IMR-90 (cell line): Measurements from ENCODE around the gene IL17REL. TPM values are rescaled to one million over a fixed set of nuclear protein-coding genes. Genes with fewer than 3 reads are reported as not detected.

Experiments used
- ATAC-seq: fragments of 200-7000 bp; cut with Tn5 transposase; 2 replicates; pipeline ENCODE4 v1.9.1; 2020; ENCODE audit warnings: low read depth, mild to moderate bottlenecking, moderate library complexity
- BruUV-seq: library from RNA; stranded (reverse); fragments of 400-500 nt; replicated peaks from 2 replicates; lab custom pipeline; 2021; lab: Mats Ljungman, UMichigan
- CTCF ChIA-PET: fragments of 300-600 bp; formaldehyde crosslinking; extraction: SDS; loops from one replicate; lab custom pipeline; 2021; ENCODE audit warnings: antibody characterized with exemption; lab: Yijun Ruan, JAX
- POLR2A ChIA-PET: fragments of 300-600 bp; sonication (Branson Sonifier 250); formaldehyde crosslinking; loops from one replicate; lab custom pipeline; 2022; ENCODE audit warnings: antibody characterized with exemption; ENCODE audit not compliant: unreplicated experiment; lab: Charles Lee
- DNase-seq: peaks from one replicate; pipeline ENCODE4 v3.0.0; 2013
- H2AFZ ChIP-seq: replicated peaks from 2 replicates; pipeline ENCODE3; 2013; ENCODE audit warnings: low read length, mild to moderate bottlenecking; ENCODE audit not compliant: poor library complexity
- H2AK5ac ChIP-seq: 2 replicates; pipeline ENCODE4 v1.6.1; 2013; ENCODE audit warnings: low read depth, low read length, inconsistent platforms
- H2AK9ac ChIP-seq: replicated peaks from 2 replicates; pipeline ENCODE3; 2013; ENCODE audit warnings: mild to moderate bottlenecking, low read depth, low read length, moderate library complexity; ENCODE audit not compliant: poor library complexity
- H2BK120ac ChIP-seq: 2 replicates; pipeline ENCODE4 v1.6.1; 2013; ENCODE audit warnings: low read depth, low read length, inconsistent platforms
- H2BK15ac ChIP-seq: 3 replicates; pipeline ENCODE4 v1.6.1; 2013; ENCODE audit warnings: low read depth, low read length, inconsistent platforms
- H2BK20ac ChIP-seq: 2 replicates; pipeline ENCODE4 v1.6.1; 2013; ENCODE audit warnings: low read depth, mild to moderate bottlenecking, inconsistent platforms, low read length, moderate library complexity
- H2BK5ac ChIP-seq: 2 replicates; pipeline ENCODE4 v1.6.1; 2013; ENCODE audit warnings: mild to moderate bottlenecking, low read depth, low read length, inconsistent platforms; ENCODE audit not compliant: poor library complexity, severe bottlenecking
- H3K14ac ChIP-seq: replicated peaks from 2 replicates; pipeline ENCODE4 v1.6.1; 2013; ENCODE audit warnings: low read depth, low read length, inconsistent platforms
- H3K18ac ChIP-seq: 2 replicates; pipeline ENCODE4 v1.6.1; 2013; ENCODE audit warnings: low read depth, low read length, control low read depth
- H3K23ac ChIP-seq: 2 replicates; pipeline ENCODE4 v1.6.1; 2013; ENCODE audit warnings: low read depth, low read length, inconsistent platforms
- H3K27ac ChIP-seq: 2 replicates; pipeline ENCODE4 v1.5.1; 2013; ENCODE audit warnings: mild to moderate bottlenecking, control low read depth, low read length; ENCODE audit not compliant: insufficient read depth
- H3K27me3 ChIP-seq: 2 replicates; pipeline ENCODE4 v1.6.1; 2013; ENCODE audit warnings: low read length; ENCODE audit not compliant: control insufficient read depth, insufficient read depth
- H3K36me3 ChIP-seq: 2 replicates; pipeline ENCODE4 v1.6.1; 2013; ENCODE audit warnings: low read length, mixed read lengths; ENCODE audit not compliant: control insufficient read depth, insufficient read depth
- H3K4ac ChIP-seq: 2 replicates; pipeline ENCODE4 v1.6.1; 2013; ENCODE audit warnings: low read depth, low read length, inconsistent platforms
- H3K4me1 ChIP-seq: 2 replicates; pipeline ENCODE4 v1.6.1; 2013; ENCODE audit warnings: low read length, mixed read lengths; ENCODE audit not compliant: control insufficient read depth, insufficient read depth
- H3K4me2 ChIP-seq: 2 replicates; pipeline ENCODE4 v1.6.1; 2013; ENCODE audit warnings: low read depth, mild to moderate bottlenecking, control low read depth, low read length, moderate library complexity
- H3K4me3 ChIP-seq: 2 replicates; pipeline ENCODE4 v1.5.1; 2013; ENCODE audit warnings: low read depth, mild to moderate bottlenecking, control low read depth, low read length, moderate library complexity; ENCODE audit not compliant: insufficient read depth
- H3K56ac ChIP-seq: 2 replicates; pipeline ENCODE4 v1.6.1; 2013; ENCODE audit warnings: low read length, inconsistent platforms; ENCODE audit not compliant: insufficient read depth; ENCODE audit errors: extremely low read depth
- H3K79me1 ChIP-seq, 2 experiments: 2 replicates each; pipeline ENCODE4 v1.6.1; 2013; ENCODE audit warnings: low read length in 2 of 2, inconsistent platforms in 1 of 2, low read depth in 1 of 2
- H3K9ac ChIP-seq: 2 replicates; pipeline ENCODE4 v1.6.1; 2013; ENCODE audit warnings: low read depth, low read length, control low read depth
- H3K9me1 ChIP-seq: 2 replicates; pipeline ENCODE4 v1.6.1; 2013; ENCODE audit warnings: low read length, inconsistent platforms; ENCODE audit not compliant: insufficient read depth
- H3K9me3 ChIP-seq: 2 replicates; pipeline ENCODE4 v1.6.1; 2013; ENCODE audit warnings: low read length; ENCODE audit not compliant: control insufficient read depth, insufficient read depth
- H4K20me1 ChIP-seq: 2 replicates; pipeline ENCODE4 v1.6.1; 2013; ENCODE audit warnings: low read length, inconsistent platforms; ENCODE audit not compliant: insufficient read depth
- H4K5ac ChIP-seq: 2 replicates; pipeline ENCODE4 v1.6.1; 2013; ENCODE audit warnings: mild to moderate bottlenecking, low read depth, low read length, control low read depth
- H4K8ac ChIP-seq, 2 experiments: 2 replicates each; pipeline ENCODE4 v1.6.1; 2013; ENCODE audit warnings: low read depth in 2 of 2, low read length in 2 of 2, control low read depth in 1 of 2, inconsistent platforms in 1 of 2
- H4K91ac ChIP-seq: 2 replicates; pipeline ENCODE4 v1.6.1; 2013; ENCODE audit warnings: low read depth, low read length, inconsistent platforms; ENCODE audit not compliant: insufficient read depth
- BHLHE40 ChIP-seq: fragments of 150-350 bp; IDR thresholded peaks from 2 replicates; pipeline ENCODE4 v1.6.1; 2016; ENCODE audit warnings: mild to moderate bottlenecking, low read depth, low read length
- CEBPB ChIP-seq: IDR thresholded peaks from 2 replicates; pipeline ENCODE4 v1.6.1; 2012; ENCODE audit warnings: low read depth, low read length, improper control_type of control experiment
- CHD1 ChIP-seq: IDR thresholded peaks from 2 replicates; pipeline ENCODE4 v1.6.1; 2012; ENCODE audit warnings: low read depth, low read length, improper control_type of control experiment
- CTCF ChIP-seq: conservative IDR thresholded peaks from 2 replicates; pipeline ENCODE4 v1.5.1; 2012; ENCODE audit warnings: mild to moderate bottlenecking, low read depth, low read length, improper control_type of control experiment
- ELK1 ChIP-seq: fragments of 150-350 bp; IDR thresholded peaks from 2 replicates; pipeline ENCODE4 v1.6.1; 2016; ENCODE audit warnings: low read depth, mild to moderate bottlenecking, low read length, moderate library complexity, borderline replicate concordance
- FOS ChIP-seq: fragments of 150-350 bp; IDR thresholded peaks from 2 replicates; pipeline ENCODE4 v1.6.1; 2016; ENCODE audit warnings: low read depth, low read length
- MAFK ChIP-seq: IDR thresholded peaks from 2 replicates; pipeline ENCODE4 v1.6.1; 2012; ENCODE audit warnings: low read depth, low read length, improper control_type of control experiment
- MAZ ChIP-seq: IDR thresholded peaks from 2 replicates; pipeline ENCODE4 v1.6.1; 2012; ENCODE audit warnings: low read depth, mild to moderate bottlenecking, low read length, improper control_type of control experiment, moderate library complexity, borderline replicate concordance
- MXI1 ChIP-seq: IDR thresholded peaks from 2 replicates; pipeline ENCODE4 v1.6.1; 2012; ENCODE audit warnings: low read depth, mild to moderate bottlenecking, low read length, moderate library complexity, borderline replicate concordance
- NFE2L2 ChIP-seq: fragments of 150-350 bp; IDR thresholded peaks from 2 replicates; pipeline ENCODE4 v1.6.1; 2016; ENCODE audit warnings: low read depth, mild to moderate bottlenecking, low read length
- POLR2A ChIP-seq: IDR thresholded peaks from 2 replicates; pipeline ENCODE4 v1.6.1; 2012; ENCODE audit warnings: mild to moderate bottlenecking, low read depth, low read length
- RAD21 ChIP-seq: IDR thresholded peaks from 2 replicates; pipeline ENCODE4 v1.6.1; 2012; ENCODE audit warnings: low read length, improper control_type of control experiment
- RCOR1 ChIP-seq: IDR thresholded peaks from 2 replicates; pipeline ENCODE4 v1.6.1; 2012; ENCODE audit warnings: mild to moderate bottlenecking, low read length, improper control_type of control experiment; ENCODE audit not compliant: insufficient replicate concordance
- RFX5 ChIP-seq: IDR thresholded peaks from 2 replicates; pipeline ENCODE4 v1.8.0; 2012; ENCODE audit warnings: low read depth, mild to moderate bottlenecking, low read length, moderate library complexity
- SMC3 ChIP-seq: fragments of 150-350 bp; IDR thresholded peaks from 2 replicates; pipeline ENCODE4 v1.6.1; 2016; ENCODE audit warnings: low read depth, mild to moderate bottlenecking, antibody characterized with exemption, low read length, moderate library complexity
- USF2 ChIP-seq: fragments of 150-350 bp; IDR thresholded peaks from 2 replicates; pipeline ENCODE4 v1.6.1; 2017; ENCODE audit warnings: mild to moderate bottlenecking, antibody characterized with exemption, low read length, low read depth
- WGBS, 2 experiments: methylation state at CpG; one replicate each; pipeline versions ENCODE4 v1.1.5 to v1.1.7; 2013; ENCODE audit warnings: missing lambda C conversion rate in 2 of 2; ENCODE audit not compliant: insufficient read length in 1 of 2; ENCODE audit errors: extremely low coverage in 2 of 2; 5-methylcytosine and 5-hydroxymethylcytosine counted together
- dilution Hi-C: fragments of 300-500 bp; cut with HindIII; formaldehyde crosslinking; loops from one replicate; pipeline ENCODE4 v1.14.3; 2018; ENCODE audit warnings: low sequenced_read_pairs; ENCODE audit not compliant: unreplicated experiment
- in situ Hi-C: fragments of 300-500 bp; cut with MboI; formaldehyde crosslinking; loops from 3 replicates; pipeline ENCODE4 v1.14.3; 2019; ENCODE audit warnings: low sequenced_read_pairs, inconsistent platforms, mixed read lengths
- intact Hi-C: fragments of 100-400 bp; cut with micrococcal nuclease; formaldehyde crosslinking; loops from 2 replicates; pipeline ENCODE4 v1.10.0; 2022
- polyA plus RNA-seq, 3 experiments: library from polyadenylated mRNA; depleted of rRNA; stranded (reverse); fragments of >200 nt; gene quantifications; 2 replicates each; pipeline ENCODE4 v1.2.3, GENCODE V29; 2012; ENCODE audit warnings: low replicate concordance in 1 of 3
- total RNA-seq: library from RNA; depleted of rRNA; stranded (reverse); fragments of >200 nt; gene quantifications from 2 replicates; pipeline ENCODE4 v1.2.3, GENCODE V29; 2012

IL17REL gene
- total and polyA plus RNA-seq, 2 of the 4 experiments (the other 2 are of a cell fraction): not detected

GRCh38 chr22:50032941-50033601 is 20.5 kb upstream of the IL17REL start:
- Histone ChIP-seq H3K4ac (no peak overlapping the region), H3K9me1 (no peaks in the 10 kb centered on the region), H3K36me3 (no peaks in the 10 kb centered on the region), H4K8ac (no peak overlapping the region), H2AK9ac (no peak overlapping the region), H3K4me2 (no peak overlapping the region), H3K79me1 (no peaks in the 10 kb centered on the region), H3K27ac (no peak overlapping the region), H3K4me1 (no peaks in the 10 kb centered on the region; the same call in 1 of the 2 replicates), H2AFZ (no peak overlapping the region), H2BK15ac (no peak overlapping the region), H3K4me3 (no peak overlapping the region), H3K23ac (no peak overlapping the region), H2BK20ac (no peak overlapping the region), H3K9me3 (no peaks in the 10 kb centered on the region), H4K20me1 (no peaks in the 10 kb centered on the region), H2AK5ac (no peak overlapping the region), H4K5ac (no peak overlapping the region), H3K14ac (no peak overlapping the region), H2BK120ac (no peak overlapping the region), H3K18ac (no peak overlapping the region), H2BK5ac (no peak overlapping the region), H4K91ac (no peak overlapping the region), H3K27me3 (peaks cover 18% of the 10 kb centered on the region), H3K9ac (no peak overlapping the region), H3K56ac (no peak overlapping the region)
- DNase-seq (no peak), ATAC-seq (no peak)
- ChIA-PET POLR2A (no interaction called here), CTCF (no interaction called here)
- in situ Hi-C loops (loop anchor here (5.0 kb wide), 1 partner anchor 101 kb away; no protein-coding TSS in a partner anchor), dilution Hi-C loops (no loop called here), intact Hi-C loops (no loop called here)
- WGBS, 2 experiments: 77% methylated on average over 12 of the region's 23 CpGs; no CpG with 5 or more reads in 1 of the 2 experiments
- BruUV-seq: no TSS peak
- no peak for TF ChIP-seq POLR2A
- no peak for TF ChIP-seq SMC3
- TF ChIP-seq ELK1: no peak
- TF ChIP-seq BHLHE40: no peak
- no peak for TF ChIP-seq CEBPB
- no peak for TF ChIP-seq RAD21
- no peak for TF ChIP-seq NFE2L2
- TF ChIP-seq RCOR1: no peak
- no peak for TF ChIP-seq USF2
- TF ChIP-seq CHD1: no peak
- no peak for TF ChIP-seq MAFK
- no peak for TF ChIP-seq FOS
- no peak for TF ChIP-seq RFX5
- TF ChIP-seq CTCF: no peak
- TF ChIP-seq MXI1: no peak
- no peak for TF ChIP-seq MAZ
